Naive thymus-derived CD4-positive, alpha-beta T cell (primary cell): ENCODE measurements around the gene TCOF1. TPM values are rescaled to one million over a fixed set of nuclear protein-coding genes. Genes with fewer than 3 reads are reported as not detected.
A peak's percentile ranks its signal among the peaks of the same experiment; 100 is the strongest.

Source experiments
- ATAC-seq: fragments of 150-1000 bp; cut with Tn5 transposase; 2 replicates; pipeline ENCODE4 v1.10.0; 2021; ENCODE audit warnings: mild to moderate bottlenecking, moderate library complexity
- CTCF ChIA-PET: fragments of 350-600 bp; sonication (Branson Sonifier 250); formaldehyde crosslinking; loops from one replicate; lab custom pipeline; 2021; ENCODE audit warnings: antibody characterized with exemption; lab: Charles Lee
- POLR2A ChIA-PET: fragments of 350-600 bp; sonication (Branson Sonifier 250); formaldehyde crosslinking; loops from one replicate; lab custom pipeline; 2021; ENCODE audit warnings: antibody characterized with exemption, inconsistent platforms; lab: Charles Lee
- DNase-seq, 9 donors: peaks; one replicate each; pipeline versions ENCODE4 v3.0.0 to v3.0.0-alpha.2; 2020 to 2022; ENCODE audit warnings: mixed read lengths in 1 of 9
- H3K27ac ChIP-seq: one replicate; pipeline ENCODE4 v1.7.0; 2013; ENCODE audit warnings: mild to moderate bottlenecking, low read depth, low read length, moderate library complexity
- H3K27me3 ChIP-seq, 2 donors: one replicate each; pipeline ENCODE4 v1.7.0; 2013; ENCODE audit warnings: low read length in 2 of 2, mild to moderate bottlenecking in 2 of 2, moderate library complexity in 2 of 2; ENCODE audit not compliant: control insufficient read depth in 2 of 2, insufficient read depth in 2 of 2
- H3K36me3 ChIP-seq, 3 experiments: 1 replicate in 2 of 3; 2 replicates in 1 of 3; pipeline ENCODE4 v1.7.0; 2013; ENCODE audit warnings: low read length in 3 of 3, mild to moderate bottlenecking in 3 of 3, moderate library complexity in 1 of 3; ENCODE audit not compliant: insufficient read depth in 3 of 3, control insufficient read depth in 2 of 3
- H3K4me1 ChIP-seq, 2 donors: one replicate each; pipeline ENCODE4 v1.7.0; 2013; ENCODE audit warnings: low read length in 2 of 2, mild to moderate bottlenecking in 2 of 2, moderate library complexity in 1 of 2; ENCODE audit not compliant: control insufficient read depth in 2 of 2, insufficient read depth in 2 of 2
- H3K4me3 ChIP-seq: 2 replicates; pipeline ENCODE4 v1.7.0; 2013; ENCODE audit warnings: mild to moderate bottlenecking, low read length
- H3K9me3 ChIP-seq, 3 experiments: 1 replicate in 2 of 3; 2 replicates in 1 of 3; pipeline ENCODE4 v1.7.0; 2013; ENCODE audit warnings: low read length in 3 of 3; ENCODE audit not compliant: control insufficient read depth in 2 of 3
- H3K27ac Mint-ChIP-seq, 9 donors: one replicate each; pipeline ENCODE4 v1.8.0; 2020 to 2022; ENCODE audit warnings: mixed read lengths in 9 of 9, mild to moderate bottlenecking in 8 of 9, moderate library complexity in 5 of 9, inconsistent platforms in 2 of 9
- H3K27me3 Mint-ChIP-seq, 5 donors: one replicate each; pipeline ENCODE4 v1.8.0; 2021 to 2022; ENCODE audit warnings: mixed read lengths in 5 of 5, mild to moderate bottlenecking in 1 of 5
- H3K36me3 Mint-ChIP-seq, 5 donors: one replicate each; pipeline ENCODE4 v1.8.0; 2020 to 2022; ENCODE audit warnings: mixed read lengths in 5 of 5, mild to moderate bottlenecking in 3 of 5, inconsistent platforms in 1 of 5
- H3K4me1 Mint-ChIP-seq, 7 donors: one replicate each; pipeline ENCODE4 v1.8.0; 2020 to 2022; ENCODE audit warnings: mixed read lengths in 7 of 7, mild to moderate bottlenecking in 3 of 7, inconsistent platforms in 1 of 7
- H3K4me3 Mint-ChIP-seq, 10 donors: one replicate each; pipeline ENCODE4 v1.8.0; 2020 to 2022; ENCODE audit warnings: mild to moderate bottlenecking in 10 of 10, mixed read lengths in 10 of 10, moderate library complexity in 6 of 10, inconsistent platforms in 2 of 10
- H3K9me3 Mint-ChIP-seq, 11 donors: one replicate each; pipeline ENCODE4 v1.8.0; 2020 to 2022; ENCODE audit warnings: mixed read lengths in 11 of 11, mild to moderate bottlenecking in 4 of 11, inconsistent platforms in 1 of 11, moderate library complexity in 1 of 11
- intact Hi-C, 2 donors: fragments of 100-400 bp; cut with micrococcal nuclease; formaldehyde crosslinking; loops; one replicate each; pipeline ENCODE4 v1.15.1; 2023
- polyA plus RNA-seq, 2 donors: library from polyadenylated mRNA; unstranded; fragments of 300-500 nt; fragmentation: Illumina TruSeq; gene quantifications; one replicate each; pipeline ENCODE4 v1.2.3, GENCODE V29; 2021
- total RNA-seq, 6 experiments: library from RNA in 5 of 6; stranded (reverse) in 5 of 6; gene quantifications; 1 replicate in 5 of 6; 2 replicates in 1 of 6; pipeline ENCODE4 v1.2.3 and lab custom pipeline; 2021 to 2026

TCOF1 gene
- total and polyA plus RNA-seq, 7 experiments from 2014 or later, result 3.9 to 60.0 (median 50.3) TPM

GRCh38 chr5:150363185-150363584 lies 5.7 kb downstream of the TCOF1 start:
- Histone ChIP-seq H3K27me3 (no peaks in the 10 kb centered on the region), H3K4me1 (peaks cover 14 to 15% of the 10 kb centered on the region in 2 donors), H3K27ac (no peak overlapping the region), H3K4me3 (no peak overlapping the region), H3K36me3 (peaks cover 7 to 72% (median 22%) of the 10 kb centered on the region in 3 experiments), H3K9me3 (no peaks in the 10 kb centered on the region)
- ChIA-PET POLR2A (no interaction called here), CTCF (interaction anchor here (1.5 kb wide), 1 partner anchor 10 kb away, joined by 4 read pairs; no protein-coding TSS in a partner anchor)
- H3K27ac Mint-ChIP-seq, result peak overlapping the region in 1 of 9 donors; percentile 33
- peaks cover 33 to 48% (median 44%) of the 10 kb centered on the region in 7 donors for H3K4me1 Mint-ChIP-seq
- peaks cover 18 to 48% (median 29%) of the 10 kb centered on the region in 5 donors for H3K36me3 Mint-ChIP-seq
- H3K9me3 Mint-ChIP-seq, result no peaks in the 10 kb centered on the region
- no peak overlapping the region for H3K4me3 Mint-ChIP-seq
- intact Hi-C loops, result no loop called here
- ATAC-seq (no peak), DNase-seq (no peak)
- no peaks in the 10 kb centered on the region for H3K27me3 Mint-ChIP-seq

DNA sequence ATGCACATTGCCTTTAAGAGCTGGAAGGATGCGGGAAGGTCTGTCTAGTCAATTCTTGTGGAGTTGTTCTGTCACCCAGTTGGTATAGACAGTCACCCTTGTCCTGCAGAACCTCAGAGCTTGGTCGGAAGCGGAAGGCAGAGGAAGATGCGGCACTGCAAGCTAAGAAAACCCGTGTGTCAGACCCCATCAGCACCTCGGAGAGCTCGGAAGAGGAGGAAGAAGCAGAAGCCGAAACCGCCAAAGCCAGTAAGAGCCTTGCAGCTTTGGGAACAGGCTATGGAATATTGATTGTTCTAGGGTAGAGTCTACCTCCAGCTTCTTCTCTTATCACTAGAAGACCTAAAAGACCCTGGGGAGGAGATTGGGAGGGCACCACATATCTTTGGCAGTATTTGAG lies 6.5 kb downstream of the TCOF1 start:
- DNase-seq (no peak), ATAC-seq (no peak)
- no peaks in the 10 kb centered on the region for H3K27me3 ChIP-seq
- Mint-ChIP-seq H3K4me1 (peaks cover 27 to 41% (median 36%) of the 10 kb centered on the region in 7 donors), H3K27ac (peak overlapping the region in 1 of 9 donors; percentile 65), H3K4me3 (no peak overlapping the region), H3K36me3 (peaks cover 18 to 50% (median 29%) of the 10 kb centered on the region in 5 donors), H3K27me3 (no peaks in the 10 kb centered on the region), H3K9me3 (no peaks in the 10 kb centered on the region)
- no peaks in the 10 kb centered on the region for H3K9me3 ChIP-seq
- intact Hi-C loops, result no loop called here
- H3K4me1 ChIP-seq, result peaks cover 6 to 7% of the 10 kb centered on the region in 2 donors
- ChIA-PET POLR2A (interaction anchor here (1.0 kb wide), 1 partner anchor 15 kb away, joined by 3 read pairs; no protein-coding TSS in a partner anchor), CTCF (interaction anchor here (1.5 kb wide), 1 partner anchor 10 kb away, joined by 4 read pairs; no protein-coding TSS in a partner anchor)
- H3K4me3 ChIP-seq, result no peak overlapping the region
- no peak overlapping the region for H3K27ac ChIP-seq
- H3K36me3 ChIP-seq, result peaks cover 7 to 80% (median 26%) of the 10 kb centered on the region in 3 experiments

DNA sequence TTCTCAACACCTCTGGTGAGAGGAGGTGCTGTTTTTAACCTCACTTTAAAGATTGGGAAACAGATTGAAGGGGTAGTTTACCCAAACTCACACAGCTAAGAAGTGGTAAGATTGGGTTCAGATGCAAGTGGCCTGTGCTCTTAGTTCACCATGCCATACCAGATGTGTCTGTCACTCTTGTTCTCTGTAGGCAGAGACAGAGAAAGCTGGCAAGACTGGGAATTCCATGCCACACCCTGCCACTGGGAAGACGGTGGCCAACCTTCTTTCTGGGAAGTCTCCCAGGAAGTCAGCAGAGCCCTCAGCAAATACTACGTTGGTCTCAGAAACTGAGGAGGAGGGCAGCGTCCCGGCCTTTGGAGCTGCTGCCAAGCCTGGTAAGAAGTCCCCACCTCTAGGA lies 11.0 kb downstream of the TCOF1 start:
- CTCF ChIA-PET, result no interaction called here
- intact Hi-C loops, result no loop called here
- no peak overlapping the region for H3K27ac Mint-ChIP-seq

GRCh38 chr5:150372639-150373038 lies 15.1 kb downstream of the TCOF1 start:
- H3K27ac Mint-ChIP-seq, result no peak overlapping the region

More for the DNA sequence above, 11.0 kb downstream of the TCOF1 start:
- Mint-ChIP-seq H3K4me1 (peaks cover 0 to 7% (median 1%) of the 10 kb centered on the region in 7 donors), H3K36me3 (peaks cover 13 to 41% (median 17%) of the 10 kb centered on the region in 5 donors), H3K4me3 (no peak overlapping the region), H3K27me3 (no peaks in the 10 kb centered on the region), H3K9me3 (no peaks in the 10 kb centered on the region)
- H3K4me1 ChIP-seq, result no peaks in the 10 kb centered on the region
- no peak overlapping the region for H3K27ac ChIP-seq
- no peak for ATAC-seq
- no peak for DNase-seq
- H3K4me3 ChIP-seq, result no peak overlapping the region
- H3K27me3 ChIP-seq, result no peaks in the 10 kb centered on the region
- peaks cover 11 to 94% (median 42%) of the 10 kb centered on the region in 3 experiments for H3K36me3 ChIP-seq
- POLR2A ChIA-PET, result no interaction called here
- H3K9me3 ChIP-seq, result no peaks in the 10 kb centered on the region

GRCh38 chr5:150374651-150375050 lies 17.2 kb downstream of the TCOF1 start:
- intact Hi-C loops, result no loop called here
- Histone ChIP-seq H3K9me3 (no peaks in the 10 kb centered on the region), H3K36me3 (peaks cover 21 to 100% (median 61%) of the 10 kb centered on the region in 3 experiments), H3K27me3 (no peaks in the 10 kb centered on the region), H3K27ac (no peak overlapping the region), H3K4me1 (peaks cover 0 to 35% of the 10 kb centered on the region in 2 donors), H3K4me3 (no peak overlapping the region)
- Mint-ChIP-seq H3K27me3 (no peaks in the 10 kb centered on the region), H3K27ac (peak overlapping the region in 1 of 9 donors; percentile 55), H3K4me1 (peaks cover 0 to 6% (median 3%) of the 10 kb centered on the region in 7 donors), H3K9me3 (no peaks in the 10 kb centered on the region), H3K36me3 (peaks cover 15 to 59% (median 19%) of the 10 kb centered on the region in 5 donors), H3K4me3 (no peak overlapping the region)
- ChIA-PET POLR2A (no interaction called here), CTCF (no interaction called here)
- ATAC-seq (no peak), DNase-seq (no peak)

More at GRCh38 chr5:150372639-150373038, 15.1 kb downstream of the TCOF1 start:
- no peaks in the 10 kb centered on the region for H3K27me3 Mint-ChIP-seq
- Histone ChIP-seq H3K4me1 (peaks cover 0 to 20% of the 10 kb centered on the region in 2 donors), H3K4me3 (no peak overlapping the region), H3K36me3 (peaks cover 16 to 100% (median 63%) of the 10 kb centered on the region in 3 experiments), H3K27me3 (no peaks in the 10 kb centered on the region), H3K27ac (no peak overlapping the region), H3K9me3 (no peaks in the 10 kb centered on the region)
- no peak for DNase-seq
- ChIA-PET CTCF (interaction anchor here (1.5 kb wide), 1 partner anchor 9 kb away, joined by 4 read pairs; no protein-coding TSS in a partner anchor), POLR2A (no interaction called here)
- ATAC-seq, result no peak
- peaks cover 0 to 6% (median 3%) of the 10 kb centered on the region in 7 donors for H3K4me1 Mint-ChIP-seq
- intact Hi-C loops, result no loop called here
- no peak overlapping the region for H3K4me3 Mint-ChIP-seq
- H3K9me3 Mint-ChIP-seq, result no peaks in the 10 kb centered on the region
- H3K36me3 Mint-ChIP-seq, result peaks cover 11 to 51% (median 20%) of the 10 kb centered on the region in 5 donors

DNA sequence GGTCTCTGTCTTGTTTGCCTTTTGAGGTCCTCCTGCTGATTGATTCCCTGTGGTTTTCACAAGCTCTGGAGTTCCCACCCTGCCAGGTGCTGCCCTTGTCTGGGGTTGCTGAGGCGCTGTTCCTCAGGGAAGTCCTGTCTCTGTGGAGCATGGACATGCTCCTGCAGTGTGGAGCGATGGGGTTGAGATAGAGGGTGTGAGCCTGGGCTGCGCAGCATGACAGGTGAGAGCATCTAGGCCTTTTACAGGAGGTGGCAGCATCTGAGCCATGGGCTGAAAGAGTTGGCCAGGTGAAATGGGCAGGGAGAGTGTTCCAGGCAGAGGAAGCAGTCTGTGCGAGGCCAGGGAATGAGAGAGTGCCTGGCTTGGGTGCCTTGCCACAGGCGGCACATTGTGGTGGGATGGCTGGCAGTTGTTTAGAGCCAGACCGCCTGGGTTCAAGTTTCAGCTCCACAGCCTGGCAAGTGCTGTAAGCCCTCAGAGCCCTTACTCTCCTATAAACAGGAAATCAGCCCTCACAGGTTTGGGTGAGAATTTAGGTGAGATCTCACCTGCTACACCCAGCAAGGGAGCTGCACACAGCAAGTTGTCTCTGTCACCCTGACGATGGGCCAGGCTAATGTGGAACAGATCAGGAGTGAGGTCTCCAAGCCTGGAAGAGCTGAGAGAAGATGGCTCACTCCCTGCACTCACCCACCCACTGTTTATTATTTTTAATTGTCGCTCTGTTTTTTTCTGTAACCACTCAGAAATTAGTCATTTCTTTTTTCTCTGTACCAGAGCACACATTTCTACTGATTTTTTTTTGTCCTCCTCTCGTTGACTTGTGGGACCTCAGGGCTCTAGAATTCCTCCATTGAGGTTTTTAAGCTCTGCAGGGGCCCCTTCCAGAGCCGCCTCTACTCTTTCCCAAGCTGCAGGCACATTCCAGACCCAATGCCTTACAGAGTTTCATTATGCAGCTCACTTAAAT lies 19.6 kb downstream of the TCOF1 start:
- ATAC-seq (peak; percentile 14), DNase-seq (no peak)
- Histone ChIP-seq H3K9me3 (no peaks in the 10 kb centered on the region), H3K36me3 (peaks cover 23 to 100% (median 64%) of the 10 kb centered on the region in 3 experiments), H3K27ac (no peak overlapping the region), H3K4me1 (peaks cover 0 to 35% of the 10 kb centered on the region in 2 donors), H3K4me3 (no peak overlapping the region), H3K27me3 (no peaks in the 10 kb centered on the region)
- Mint-ChIP-seq H3K9me3 (no peaks in the 10 kb centered on the region), H3K27me3 (no peaks in the 10 kb centered on the region), H3K27ac (peak overlapping the region in 5 of 9 donors; percentile 5 to 76 (median 65)), H3K4me3 (peak overlapping the region in 1 of 10 donors; percentile 13), H3K36me3 (peaks cover 10 to 58% (median 14%) of the 10 kb centered on the region in 5 donors), H3K4me1 (peaks cover 0 to 6% (median 0%) of the 10 kb centered on the region in 7 donors)
- intact Hi-C loops, result no loop called here
- POLR2A ChIA-PET, result no interaction called here
- CTCF ChIA-PET, result interaction anchor here (0.7 kb wide), 1 partner anchor 56 kb away, joined by 4 read pairs; no protein-coding TSS in a partner anchor
